HEK293T (cell line): ENCODE measurements around the gene DLST.

Source experiments
- CTCF ChIA-PET: fragments of 350-600 bp; formaldehyde crosslinking; extraction: SDS; loops from one replicate; lab custom pipeline; 2021; ENCODE audit warnings: antibody characterized with exemption, inconsistent platforms; lab: Yijun Ruan, JAX
- POLR2A ChIA-PET: fragments of 350-600 bp; formaldehyde crosslinking; extraction: SDS; loops from one replicate; lab custom pipeline; 2020; ENCODE audit warnings: antibody characterized with exemption, inconsistent platforms; lab: Yijun Ruan, JAX
- DNase-seq: peaks from one replicate; pipeline ENCODE4 v3.0.0; 2012; ENCODE audit warnings: mixed read lengths; ENCODE audit errors: extremely low spot score
- ARNT ChIP-seq: fragments of 450-650 bp; IDR thresholded peaks from 2 replicates; pipeline ENCODE4 v1.6.1; 2017; ENCODE audit warnings: mild to moderate bottlenecking
- BHLHE40 ChIP-seq: fragments of 450-650 bp; IDR thresholded peaks from 2 replicates; pipeline ENCODE4 v1.6.1; 2016; ENCODE audit warnings: mild to moderate bottlenecking, moderate library complexity, borderline replicate concordance
- CTBP1 ChIP-seq: fragments of 450-650 bp; IDR thresholded peaks from 2 replicates; pipeline ENCODE4 v1.6.1; 2016; ENCODE audit warnings: borderline replicate concordance
- ELF4 ChIP-seq: fragments of 450-650 bp; IDR thresholded peaks from 2 replicates; pipeline ENCODE4 v1.6.1; 2017; ENCODE audit warnings: antibody characterized with exemption
- FOXA1 ChIP-seq: fragments of 450-650 bp; IDR thresholded peaks from 2 replicates; pipeline ENCODE4 v1.6.1; 2016; ENCODE audit warnings: mild to moderate bottlenecking
- FOXK2 ChIP-seq: fragments of 450-650 bp; IDR thresholded peaks from 2 replicates; pipeline ENCODE4 v1.6.1; 2016; ENCODE audit warnings: mild to moderate bottlenecking
- FOXM1 ChIP-seq: fragments of 450-650 bp; IDR thresholded peaks from 2 replicates; pipeline ENCODE4 v1.6.1; 2017; ENCODE audit warnings: mild to moderate bottlenecking, borderline replicate concordance
- HDGF ChIP-seq: fragments of 450-650 bp; IDR thresholded peaks from 2 replicates; pipeline ENCODE4 v1.6.1; 2017; ENCODE audit warnings: antibody characterized with exemption, borderline replicate concordance
- L3MBTL2 ChIP-seq: fragments of 450-650 bp; conservative IDR thresholded peaks from 2 replicates; pipeline ENCODE4 v1.6.1; 2016; ENCODE audit warnings: mild to moderate bottlenecking
- LEF1 ChIP-seq: fragments of 450-650 bp; IDR thresholded peaks from 2 replicates; pipeline ENCODE4 v1.6.1; 2017; ENCODE audit warnings: mild to moderate bottlenecking, borderline replicate concordance
- NFRKB ChIP-seq: fragments of 450-650 bp; IDR thresholded peaks from 2 replicates; pipeline ENCODE4 v1.6.1; 2016; ENCODE audit warnings: mild to moderate bottlenecking, moderate library complexity
- SP1 ChIP-seq: fragments of 450-650 bp; IDR thresholded peaks from 2 replicates; pipeline ENCODE4 v1.6.1; 2017
- SUZ12 ChIP-seq: fragments of 450-650 bp; IDR thresholded peaks from 2 replicates; pipeline ENCODE4 v1.6.1; 2016; ENCODE audit warnings: mild to moderate bottlenecking
- TARDBP ChIP-seq: fragments of 450-650 bp; IDR thresholded peaks from 2 replicates; pipeline ENCODE4 v1.6.1; 2016
- ZNF384 ChIP-seq: fragments of 450-650 bp; IDR thresholded peaks from 2 replicates; pipeline ENCODE4 v1.6.1; 2016
- TF ChIP-seq, protein P1 (sequence below): fragments of 450-650 bp; IDR thresholded peaks from 2 replicates; pipeline ENCODE4 v1.6.1; 2016

The DLST gene

DNA sequence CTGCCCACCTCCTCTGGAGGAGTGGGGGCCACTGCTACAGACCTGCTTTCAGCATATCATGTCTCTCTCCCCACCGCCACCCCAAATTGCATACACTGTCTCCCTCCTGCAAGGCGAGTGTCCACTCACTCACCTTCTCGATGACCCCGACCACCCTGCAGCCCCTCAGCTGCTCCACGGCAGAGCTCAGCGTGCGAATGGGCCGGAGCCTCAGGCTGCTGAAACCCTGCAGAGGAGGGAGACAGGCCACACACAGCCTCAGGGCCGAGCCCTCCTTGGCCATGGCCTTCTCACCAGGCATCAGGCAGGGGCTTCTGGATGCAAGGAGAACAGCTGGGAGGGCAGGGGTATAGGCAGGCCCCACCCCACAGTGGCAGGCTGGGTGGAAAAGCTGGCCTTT is 36.7 kb downstream of the DLST start:
- TF ChIP-seq ARNT (no peak), SP1 (no peak), L3MBTL2 (no peak), TARDBP (no peak), FOXA1 (no peak), ZNF384 (no peak), FOXK2 (no peak), LEF1 (no peak), FOXM1 (no peak)
- ChIA-PET CTCF (interaction anchor here (1.1 kb wide), 1 partner anchor 12 kb away, joined by 6 read pairs; no protein-coding TSS in a partner anchor), POLR2A (no interaction called here)
- no peak for DNase-seq

DNA sequence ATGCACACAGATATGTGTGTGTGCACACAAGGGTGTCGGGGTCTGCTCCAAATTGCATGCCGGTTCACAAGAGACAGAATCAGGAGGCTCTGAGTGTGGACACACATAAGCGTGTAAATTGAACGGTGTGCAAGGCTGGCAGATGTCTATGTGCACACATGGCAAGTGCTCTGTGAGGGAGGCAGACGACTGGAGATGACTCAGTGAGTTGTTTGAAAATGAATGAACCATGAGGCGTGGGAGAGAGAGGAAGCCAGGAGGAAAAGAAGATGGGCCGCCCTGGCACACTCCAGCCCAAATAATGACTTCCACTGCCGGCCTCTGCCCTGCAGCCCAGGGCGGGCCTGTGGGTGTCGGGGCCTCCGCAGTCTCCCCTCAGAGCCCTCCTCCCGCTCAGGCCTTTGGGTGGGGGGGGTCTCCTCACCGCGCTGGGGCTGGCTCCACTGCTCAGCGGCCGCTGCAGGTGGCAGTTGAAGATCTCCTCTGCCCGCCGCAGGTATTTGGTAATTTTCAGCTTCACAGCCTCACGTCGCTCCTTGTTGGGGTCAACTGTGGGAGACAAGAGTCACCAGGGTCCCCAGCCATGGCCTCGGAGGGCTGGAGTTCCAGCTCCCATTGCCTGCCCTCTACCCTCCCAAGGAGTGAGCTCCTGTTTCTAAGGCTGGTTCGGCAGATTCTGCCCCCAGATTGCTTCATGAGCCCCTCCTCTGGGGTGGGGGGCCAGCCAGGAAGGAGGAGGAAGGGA is 37.9 kb downstream of the DLST start:
- TF ChIP-seq, protein P1, sequence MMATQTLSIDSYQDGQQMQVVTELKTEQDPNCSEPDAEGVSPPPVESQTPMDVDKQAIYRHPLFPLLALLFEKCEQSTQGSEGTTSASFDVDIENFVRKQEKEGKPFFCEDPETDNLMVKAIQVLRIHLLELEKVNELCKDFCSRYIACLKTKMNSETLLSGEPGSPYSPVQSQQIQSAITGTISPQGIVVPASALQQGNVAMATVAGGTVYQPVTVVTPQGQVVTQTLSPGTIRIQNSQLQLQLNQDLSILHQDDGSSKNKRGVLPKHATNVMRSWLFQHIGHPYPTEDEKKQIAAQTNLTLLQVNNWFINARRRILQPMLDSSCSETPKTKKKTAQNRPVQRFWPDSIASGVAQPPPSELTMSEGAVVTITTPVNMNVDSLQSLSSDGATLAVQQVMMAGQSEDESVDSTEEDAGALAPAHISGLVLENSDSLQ: no peak
- no peak for TF ChIP-seq ZNF384
- TF ChIP-seq CTBP1: no peak
- no peak for TF ChIP-seq ARNT
- TF ChIP-seq FOXM1: no peak
- TF ChIP-seq BHLHE40: no peak
- no peak for TF ChIP-seq LEF1
- no peak for TF ChIP-seq FOXA1
- no peak for TF ChIP-seq SUZ12
- TF ChIP-seq L3MBTL2: no peak
- TF ChIP-seq TARDBP: no peak
- no peak for TF ChIP-seq HDGF
- TF ChIP-seq ELF4: no peak
- TF ChIP-seq NFRKB: no peak
- no peak for TF ChIP-seq FOXK2
- no peak for TF ChIP-seq SP1
- ChIA-PET POLR2A (interaction anchor here (0.7 kb wide), 1 partner anchor 83 kb away, joined by 3 read pairs; the partner anchor contains the start of gene EIF2B2), CTCF (interaction anchor here (0.6 kb wide), 1 partner anchor 402 kb away, joined by 4 read pairs; no protein-coding TSS in a partner anchor)
- DNase-seq: no peak

DNA sequence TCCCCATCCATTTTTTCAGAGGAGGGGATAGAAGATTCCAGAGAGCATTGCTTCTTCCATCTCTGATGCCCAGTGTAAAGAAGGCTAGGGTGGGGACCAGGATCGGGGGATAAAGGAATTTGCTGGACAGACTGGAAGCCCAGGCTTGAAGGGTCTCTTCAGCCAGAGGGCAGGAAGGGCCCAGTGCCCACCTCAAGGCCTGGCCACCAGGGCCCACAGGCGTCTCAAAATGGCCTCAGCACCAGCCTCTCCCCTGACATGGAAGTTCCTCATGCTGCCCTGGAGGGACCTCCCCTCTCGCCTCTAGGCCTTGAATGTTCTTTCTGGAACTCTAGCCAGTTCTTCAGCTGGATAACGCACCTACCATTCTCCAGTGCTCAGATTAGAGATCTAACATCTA is 38.6 kb downstream of the DLST start:
- CTCF ChIA-PET: interaction anchor here (0.8 kb wide), 1 partner anchor 15 kb away, joined by 4 read pairs; no protein-coding TSS in a partner anchor
- POLR2A ChIA-PET: no interaction called here
- TF ChIP-seq SP1 (no peak), TARDBP (no peak), CTBP1 (no peak), ARNT (no peak), SUZ12 (no peak), FOXK2 (no peak), BHLHE40 (no peak), ELF4 (no peak), NFRKB (no peak), ZNF384 (no peak), FOXM1 (no peak)
- no peak for DNase-seq

DNA sequence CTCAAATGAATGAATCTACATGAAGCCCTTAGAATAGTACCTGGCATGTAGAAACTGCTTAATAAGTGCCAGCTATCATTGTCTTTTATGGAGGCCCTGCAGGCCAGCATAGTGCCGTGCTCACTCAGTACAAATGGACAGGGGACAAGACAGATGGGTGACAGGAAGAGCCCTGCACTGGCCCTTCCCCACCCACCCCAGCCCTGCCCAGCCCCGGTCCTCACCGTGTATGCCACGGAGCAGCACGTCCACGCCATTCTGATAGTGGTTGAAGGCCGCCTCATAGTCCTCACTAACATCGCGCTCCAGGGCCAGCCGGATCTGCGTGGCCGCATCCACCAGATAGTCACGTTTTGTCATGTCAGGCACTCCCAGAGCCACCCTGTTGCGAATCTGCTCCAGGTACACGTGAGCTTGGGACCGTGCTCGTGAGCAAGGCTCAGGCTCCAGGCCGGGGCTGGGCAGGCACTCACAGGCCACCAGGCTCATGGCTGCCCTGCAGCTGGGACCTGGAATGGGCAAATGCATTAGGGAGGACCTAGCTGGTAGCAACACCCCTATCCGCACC is 39.4 kb downstream of the DLST start:
- DNase-seq: no peak
- no peak for TF ChIP-seq SP1
- no peak for TF ChIP-seq FOXK2
- no peak for TF ChIP-seq LEF1
- TF ChIP-seq, protein P1: no peak
- TF ChIP-seq ELF4: no peak
- TF ChIP-seq FOXA1: no peak
- no peak for TF ChIP-seq ARNT
- TF ChIP-seq CTBP1: no peak
- no peak for TF ChIP-seq TARDBP
- TF ChIP-seq SUZ12: no peak
- TF ChIP-seq BHLHE40: no peak
- TF ChIP-seq L3MBTL2: no peak
- no peak for TF ChIP-seq NFRKB
- TF ChIP-seq FOXM1: no peak
- no peak for TF ChIP-seq HDGF
- no peak for TF ChIP-seq ZNF384
- CTCF ChIA-PET: interaction anchor here (0.8 to 2.9 kb wide), 2 partner anchors 16 to 60 kb away, joined by 4 to 16 read pairs; no protein-coding TSS in a partner anchor
- POLR2A ChIA-PET: no interaction called here

DNA sequence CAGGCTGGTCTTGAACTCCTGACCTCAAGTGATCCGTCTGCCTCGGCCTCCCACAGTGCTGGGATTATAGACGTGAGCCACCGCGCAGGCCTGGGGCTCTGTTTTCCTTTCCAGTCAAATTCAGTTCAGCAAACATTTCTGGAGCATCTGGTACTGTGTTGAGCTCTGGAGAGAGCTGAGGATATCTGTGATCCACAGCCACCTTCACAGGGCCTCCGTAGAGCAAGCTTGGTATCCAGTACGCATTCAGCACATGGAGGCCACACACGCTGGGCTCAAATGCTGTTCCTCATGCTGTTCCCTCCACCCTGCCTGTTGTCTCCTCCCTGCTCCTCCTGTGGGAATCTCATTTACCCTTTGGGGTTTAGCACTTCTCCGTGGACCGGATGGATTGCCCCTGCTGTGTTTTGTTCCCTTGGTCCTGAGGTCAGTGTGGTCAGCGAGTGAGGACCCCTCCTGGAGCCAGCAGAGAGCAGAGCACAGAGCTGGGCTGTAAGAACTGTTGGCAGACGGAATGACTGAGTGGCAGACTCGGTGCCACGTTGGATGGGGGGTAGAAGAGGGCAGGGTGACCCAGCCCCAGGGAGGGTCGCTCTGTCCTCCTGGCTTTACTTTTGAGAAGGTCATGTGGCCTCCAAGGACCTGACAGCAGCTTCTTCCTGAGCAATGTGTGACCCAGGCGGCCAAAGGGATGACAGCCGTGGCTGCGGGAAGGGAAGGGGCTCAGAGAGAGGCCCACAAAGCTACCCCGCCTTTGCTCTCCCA is 40.5 kb downstream of the DLST start:
- CTCF ChIA-PET: interaction anchor here (0.7 to 2.9 kb wide), 6 partner anchors 12 to 164 kb away, joined by 4 to 16 read pairs (median 4); no protein-coding TSS in a partner anchor
- POLR2A ChIA-PET: interaction anchor here (0.9 to 2.5 kb wide), 11 partner anchors 11 to 147 kb away, joined by 4 to 16 read pairs (median 6); partner anchors contain the start of genes ACYP1, PGF and ZC2HC1C
- DNase-seq: no peak
- TF ChIP-seq ARNT (no peak), TARDBP (no peak), ZNF384 (no peak), FOXM1 (no peak), SP1 (no peak), L3MBTL2 (no peak), SUZ12 (no peak), HDGF (no peak), BHLHE40 (no peak), NFRKB (no peak), FOXK2 (no peak), FOXA1 (no peak), ELF4 (no peak), CTBP1 (no peak), LEF1 (no peak)
- TF ChIP-seq, protein P1: no peak
